Measurements from ENCODE around the gene TOP1. TPM values are rescaled to one million over a fixed set of nuclear protein-coding genes. Genes with fewer than 3 reads are reported as not detected.
A peak's percentile ranks its signal among the peaks of the same experiment; 100 is the strongest.

Gene TOP1
- total RNA-seq, 2 donors from 2014 or later, result 78.8 to 82.5 TPM

DNA sequence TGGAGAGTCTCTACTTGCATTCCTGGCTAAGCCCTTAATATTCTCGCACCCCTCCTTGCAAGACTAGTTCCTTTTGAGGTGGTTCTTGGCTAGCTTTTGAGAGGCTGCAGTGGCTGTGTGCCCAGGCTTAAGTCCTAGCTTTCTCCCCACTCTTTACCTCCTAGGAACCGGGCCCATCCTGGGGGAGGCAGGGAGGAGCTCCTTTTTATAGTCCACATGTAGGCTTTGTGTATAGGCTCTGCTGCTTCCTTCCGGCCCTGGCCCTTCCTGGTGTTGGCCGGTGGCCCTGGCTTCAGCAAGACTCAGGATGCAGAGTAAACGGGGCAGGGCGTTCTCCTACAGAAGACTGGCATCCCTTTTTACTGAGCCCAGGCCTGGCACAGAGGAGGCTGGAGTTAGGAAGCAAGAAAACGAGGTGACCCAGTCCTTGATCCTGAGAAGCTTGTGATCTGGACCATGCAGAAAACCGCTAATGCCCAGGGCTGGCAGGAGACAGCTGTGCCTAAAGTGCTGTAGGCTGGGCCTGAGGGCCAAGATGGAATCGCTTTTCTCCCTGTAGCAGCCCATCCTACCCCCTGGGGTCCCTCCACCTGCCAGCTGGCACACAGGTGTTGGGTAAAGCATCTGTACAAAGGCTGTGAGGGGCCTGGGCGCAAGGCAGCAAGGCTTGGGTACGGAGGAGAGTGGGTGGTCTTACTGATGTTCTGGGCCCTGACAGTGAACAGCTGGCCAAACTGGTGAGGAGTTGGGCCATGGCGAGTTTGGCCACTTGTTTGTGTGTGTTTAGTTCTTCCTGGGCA is 117.4 kb downstream of the TOP1 start:
- H3K4me3 ChIP-seq (ENCODE audit: low read length), result no peak overlapping the region
- TF ChIP-seq, protein P1, sequence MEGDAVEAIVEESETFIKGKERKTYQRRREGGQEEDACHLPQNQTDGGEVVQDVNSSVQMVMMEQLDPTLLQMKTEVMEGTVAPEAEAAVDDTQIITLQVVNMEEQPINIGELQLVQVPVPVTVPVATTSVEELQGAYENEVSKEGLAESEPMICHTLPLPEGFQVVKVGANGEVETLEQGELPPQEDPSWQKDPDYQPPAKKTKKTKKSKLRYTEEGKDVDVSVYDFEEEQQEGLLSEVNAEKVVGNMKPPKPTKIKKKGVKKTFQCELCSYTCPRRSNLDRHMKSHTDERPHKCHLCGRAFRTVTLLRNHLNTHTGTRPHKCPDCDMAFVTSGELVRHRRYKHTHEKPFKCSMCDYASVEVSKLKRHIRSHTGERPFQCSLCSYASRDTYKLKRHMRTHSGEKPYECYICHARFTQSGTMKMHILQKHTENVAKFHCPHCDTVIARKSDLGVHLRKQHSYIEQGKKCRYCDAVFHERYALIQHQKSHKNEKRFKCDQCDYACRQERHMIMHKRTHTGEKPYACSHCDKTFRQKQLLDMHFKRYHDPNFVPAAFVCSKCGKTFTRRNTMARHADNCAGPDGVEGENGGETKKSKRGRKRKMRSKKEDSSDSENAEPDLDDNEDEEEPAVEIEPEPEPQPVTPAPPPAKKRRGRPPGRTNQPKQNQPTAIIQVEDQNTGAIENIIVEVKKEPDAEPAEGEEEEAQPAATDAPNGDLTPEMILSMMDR (conservative IDR thresholded peaks at IDR 0.05), result no peak
- Mint-ChIP-seq H3K9me3 (no peaks in the 10 kb centered on the region), H3K36me3 (ENCODE audit: low read depth) (peaks cover 31% of the 10 kb centered on the region), H3K27ac (peak overlapping the region; percentile 45), H3K4me1 (peaks cover 51% of the 10 kb centered on the region), H3K27me3 (ENCODE audit: insufficient read depth) (no peaks in the 10 kb centered on the region), H3K4me3 (no peak overlapping the region)
- DNase-seq, result no peak
- no peak overlapping the region for H3K9ac ChIP-seq (ENCODE audit: extremely low read depth, low read length, poor library complexity, severe bottlenecking)
- peaks cover 8% of the 10 kb centered on the region for H3K4me1 ChIP-seq (ENCODE audit: control insufficient read depth, insufficient read depth, low read length)
- H3K9me3 ChIP-seq (ENCODE audit: control insufficient read depth, low read length), result no peaks in the 10 kb centered on the region
- 93 to 95% methylated on average over 2 to 12 of the region's 12 CpGs for WGBS, 2 experiments (ENCODE audit: insufficient coverage in 1 of 2, insufficient read length in 1 of 2)
- H3K27me3 ChIP-seq (ENCODE audit: control insufficient read depth, insufficient read depth, low read length, poor library complexity, severe bottlenecking), result no peaks in the 10 kb centered on the region
- H3K36me3 ChIP-seq (ENCODE audit: control insufficient read depth, insufficient read depth, low read length), result peaks cover 58% of the 10 kb centered on the region
- no peak overlapping the region for H3K27ac ChIP-seq (ENCODE audit: low read depth, low read length)

DNA sequence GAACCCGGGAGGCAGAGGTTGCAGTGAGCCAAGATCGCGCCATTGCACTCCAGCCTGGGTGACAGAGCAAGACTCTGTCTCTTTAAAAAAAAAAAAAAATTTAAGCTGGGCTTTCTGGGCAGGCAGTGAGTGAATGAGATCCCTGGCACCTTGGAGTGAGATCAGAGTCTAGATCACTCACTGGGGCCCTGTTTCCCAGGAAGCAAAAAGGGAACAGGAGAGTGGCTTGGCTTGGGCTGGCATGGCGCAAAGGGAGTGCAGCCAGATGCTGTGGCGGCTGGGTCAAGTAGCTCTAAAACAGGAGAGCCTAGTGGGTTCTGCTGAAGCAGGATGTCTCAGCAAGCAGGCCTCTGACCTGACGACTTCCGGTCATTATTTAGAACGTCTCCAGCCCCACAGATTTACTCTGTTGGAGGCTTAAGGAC is 119.2 kb downstream of the TOP1 start:
- H3K4me3 ChIP-seq (ENCODE audit: low read length), result no peak overlapping the region
- no peak overlapping the region for H3K9ac ChIP-seq (ENCODE audit: extremely low read depth, low read length, poor library complexity, severe bottlenecking)
- no peaks in the 10 kb centered on the region for H3K9me3 ChIP-seq (ENCODE audit: control insufficient read depth, low read length)
- Mint-ChIP-seq H3K4me1 (peaks cover 37% of the 10 kb centered on the region), H3K27ac (peak overlapping the region; percentile 80), H3K4me3 (no peak overlapping the region), H3K27me3 (ENCODE audit: insufficient read depth) (no peaks in the 10 kb centered on the region), H3K36me3 (ENCODE audit: low read depth) (peaks cover 29% of the 10 kb centered on the region), H3K9me3 (no peaks in the 10 kb centered on the region)
- H3K27me3 ChIP-seq (ENCODE audit: control insufficient read depth, insufficient read depth, low read length, poor library complexity, severe bottlenecking), result no peaks in the 10 kb centered on the region
- DNase-seq, result no peak
- peaks cover 63% of the 10 kb centered on the region for H3K36me3 ChIP-seq (ENCODE audit: control insufficient read depth, insufficient read depth, low read length)
- 91% methylated on average over 6 to 8 of the region's 8 CpGs for WGBS, 2 experiments (ENCODE audit: insufficient coverage in 1 of 2, insufficient read length in 1 of 2)
- H3K4me1 ChIP-seq (ENCODE audit: control insufficient read depth, insufficient read depth, low read length), result no peaks in the 10 kb centered on the region
- H3K27ac ChIP-seq (ENCODE audit: low read depth, low read length), result no peak overlapping the region
- TF ChIP-seq, protein P1 (conservative IDR thresholded peaks at IDR 0.05), result no peak

- H3K4me1 Mint-ChIP-seq, result peaks cover 28% of the 10 kb centered on the region
- DNase-seq, result no peak
- no peaks in the 10 kb centered on the region for H3K4me1 ChIP-seq (ENCODE audit: control insufficient read depth, insufficient read depth, low read length)
- H3K36me3 Mint-ChIP-seq (ENCODE audit: low read depth), result peaks cover 29% of the 10 kb centered on the region
- no peak overlapping the region for H3K4me3 ChIP-seq (ENCODE audit: low read length)
- no peaks in the 10 kb centered on the region for H3K27me3 Mint-ChIP-seq (ENCODE audit: insufficient read depth)
- H3K27me3 ChIP-seq (ENCODE audit: control insufficient read depth, insufficient read depth, low read length, poor library complexity, severe bottlenecking), result no peaks in the 10 kb centered on the region
- TF ChIP-seq, protein P1 (conservative IDR thresholded peaks at IDR 0.05), result no peak
- no peaks in the 10 kb centered on the region for H3K9me3 ChIP-seq (ENCODE audit: control insufficient read depth, low read length)
- peaks cover 70% of the 10 kb centered on the region for H3K36me3 ChIP-seq (ENCODE audit: control insufficient read depth, insufficient read depth, low read length)
- H3K4me3 Mint-ChIP-seq, result no peak overlapping the region
- H3K9me3 Mint-ChIP-seq, result no peaks in the 10 kb centered on the region
- no peak overlapping the region for H3K27ac Mint-ChIP-seq
- no peak overlapping the region for H3K27ac ChIP-seq (ENCODE audit: low read depth, low read length)
- no peak overlapping the region for H3K9ac ChIP-seq (ENCODE audit: extremely low read depth, low read length, poor library complexity, severe bottlenecking)
- 87 to 89% methylated on average over 3 to 4 of the region's 5 CpGs for WGBS, 2 experiments (ENCODE audit: insufficient coverage in 1 of 2, insufficient read length in 1 of 2)
Measured at GRCh38 chr20:41148942-41149341, 120.3 kb downstream of the TOP1 start.
